ENCODE measurements around the gene MARCHF3.

MARCHF3 gene

DNA sequence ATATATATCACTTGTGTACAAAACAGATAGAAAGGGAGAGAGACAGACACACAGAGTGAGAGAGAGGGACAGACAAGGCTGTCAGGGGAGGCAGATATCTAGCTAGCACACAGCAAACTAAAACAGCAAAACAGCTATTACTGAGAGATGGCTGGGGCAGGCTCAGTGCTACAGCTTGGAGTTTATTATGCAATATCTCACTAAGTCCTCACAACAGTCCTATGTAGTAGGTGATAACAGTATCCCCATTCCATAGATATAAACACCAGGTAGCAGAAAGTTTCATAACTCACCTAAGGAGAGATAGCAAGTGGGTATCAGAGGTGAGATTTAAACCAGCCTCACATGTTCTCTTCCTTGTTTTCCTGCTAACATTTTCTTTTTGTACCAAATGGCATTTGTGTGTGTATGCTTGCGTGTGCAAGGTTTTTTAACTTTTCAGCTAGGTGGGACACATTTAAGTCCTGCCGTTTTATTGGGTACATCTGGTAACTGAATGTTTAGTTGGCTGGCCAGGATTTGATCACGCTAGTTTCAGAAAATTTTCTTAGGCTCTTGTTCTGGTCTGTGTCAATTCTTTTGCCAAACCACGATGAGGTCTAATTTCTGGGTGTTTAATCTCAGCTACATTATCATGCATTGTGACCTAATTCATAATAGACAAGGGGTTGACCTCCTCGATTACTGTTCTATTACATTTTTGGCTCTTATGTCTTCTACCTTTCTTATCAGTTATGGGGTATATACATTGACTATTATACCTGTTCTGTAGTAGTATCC is 148.3 kb downstream of the MARCHF3 start:
- H3K79me2 ChIP-seq (ENCODE audit: insufficient read depth, low read length), result no peaks in the 10 kb centered on the region
- no peaks in the 10 kb centered on the region for H3K27me3 ChIP-seq (ENCODE audit: insufficient read depth, low read length, poor library complexity, severe bottlenecking)
- H2AFZ ChIP-seq (ENCODE audit: low read length), result no peak overlapping the region
- H3K4me2 ChIP-seq (ENCODE audit: low read depth, low read length, poor library complexity, severe bottlenecking), result no peak overlapping the region
- H3F3A ChIP-seq (ENCODE audit: low read depth), result no peaks in the 10 kb centered on the region
- H3K9me2 ChIP-seq (replicated peaks; ENCODE audit: low read depth, low read length), result no peaks in the 10 kb centered on the region
- no peaks in the 10 kb centered on the region for H4K20me1 ChIP-seq (ENCODE audit: insufficient read depth, low read length, poor library complexity, severe bottlenecking)
- H3K4me1 ChIP-seq (ENCODE audit: insufficient read depth, low read length, poor library complexity, severe bottlenecking), result no peaks in the 10 kb centered on the region
- H3K9ac ChIP-seq (ENCODE audit: low read depth, low read length, poor library complexity, severe bottlenecking), result no peak overlapping the region
- no peak overlapping the region for H3K4me3 ChIP-seq (ENCODE audit: low read length, poor library complexity, severe bottlenecking)
- no peaks in the 10 kb centered on the region for H3K36me3 ChIP-seq (ENCODE audit: insufficient read depth, low read length)
- H3K9me3 ChIP-seq (ENCODE audit: insufficient read depth, low read depth, low read length), result no peaks in the 10 kb centered on the region
- no peak for TF ChIP-seq EZH2phosphoT487 (IDR thresholded peaks at IDR 0.05; ENCODE audit: borderline replicate concordance)
- TF ChIP-seq, protein P1, sequence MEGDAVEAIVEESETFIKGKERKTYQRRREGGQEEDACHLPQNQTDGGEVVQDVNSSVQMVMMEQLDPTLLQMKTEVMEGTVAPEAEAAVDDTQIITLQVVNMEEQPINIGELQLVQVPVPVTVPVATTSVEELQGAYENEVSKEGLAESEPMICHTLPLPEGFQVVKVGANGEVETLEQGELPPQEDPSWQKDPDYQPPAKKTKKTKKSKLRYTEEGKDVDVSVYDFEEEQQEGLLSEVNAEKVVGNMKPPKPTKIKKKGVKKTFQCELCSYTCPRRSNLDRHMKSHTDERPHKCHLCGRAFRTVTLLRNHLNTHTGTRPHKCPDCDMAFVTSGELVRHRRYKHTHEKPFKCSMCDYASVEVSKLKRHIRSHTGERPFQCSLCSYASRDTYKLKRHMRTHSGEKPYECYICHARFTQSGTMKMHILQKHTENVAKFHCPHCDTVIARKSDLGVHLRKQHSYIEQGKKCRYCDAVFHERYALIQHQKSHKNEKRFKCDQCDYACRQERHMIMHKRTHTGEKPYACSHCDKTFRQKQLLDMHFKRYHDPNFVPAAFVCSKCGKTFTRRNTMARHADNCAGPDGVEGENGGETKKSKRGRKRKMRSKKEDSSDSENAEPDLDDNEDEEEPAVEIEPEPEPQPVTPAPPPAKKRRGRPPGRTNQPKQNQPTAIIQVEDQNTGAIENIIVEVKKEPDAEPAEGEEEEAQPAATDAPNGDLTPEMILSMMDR (conservative IDR thresholded peaks at IDR 0.05; ENCODE audit: low read length), result no peak

DNA sequence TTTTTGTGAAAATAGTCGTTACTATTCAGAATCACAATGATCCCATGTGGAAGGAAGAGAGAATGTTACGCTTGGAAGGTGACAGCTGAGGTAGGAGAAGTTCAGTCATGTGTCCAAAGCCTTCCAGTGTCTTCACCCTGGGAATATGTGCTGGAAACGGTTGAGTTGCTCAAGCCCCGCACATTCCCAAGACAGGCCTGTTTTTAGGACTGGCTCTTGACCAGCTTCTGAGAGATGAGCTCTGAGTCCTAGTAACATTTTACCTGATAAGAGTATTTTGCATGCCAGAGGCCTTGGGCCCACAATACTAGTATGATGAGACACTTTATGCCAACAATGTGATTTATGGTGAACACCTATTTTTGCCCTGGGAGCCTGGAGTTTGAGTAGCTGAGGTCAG is 151.7 kb downstream of the MARCHF3 start:
- Histone ChIP-seq H4K20me1 (ENCODE audit: insufficient read depth, low read length, poor library complexity, severe bottlenecking) (no peaks in the 10 kb centered on the region), H3K79me2 (ENCODE audit: insufficient read depth, low read length) (no peaks in the 10 kb centered on the region), H3K27me3 (ENCODE audit: insufficient read depth, low read length, poor library complexity, severe bottlenecking) (no peaks in the 10 kb centered on the region), H3K9me3 (ENCODE audit: insufficient read depth, low read depth, low read length) (no peaks in the 10 kb centered on the region), H3K9ac (ENCODE audit: low read depth, low read length, poor library complexity, severe bottlenecking) (no peak overlapping the region), H2AFZ (ENCODE audit: low read length) (no peak overlapping the region), H3K9me2 (replicated peaks; ENCODE audit: low read depth, low read length) (no peaks in the 10 kb centered on the region), H3K4me3 (ENCODE audit: low read length, poor library complexity, severe bottlenecking) (no peak overlapping the region), H3K36me3 (ENCODE audit: insufficient read depth, low read length) (no peaks in the 10 kb centered on the region), H3K4me2 (ENCODE audit: low read depth, low read length, poor library complexity, severe bottlenecking) (no peak overlapping the region), H3K4me1 (ENCODE audit: insufficient read depth, low read length, poor library complexity, severe bottlenecking) (no peaks in the 10 kb centered on the region), H3F3A (ENCODE audit: low read depth) (no peaks in the 10 kb centered on the region)
- TF ChIP-seq, protein P1 (conservative IDR thresholded peaks at IDR 0.05; ENCODE audit: low read length), result no peak
- TF ChIP-seq EZH2phosphoT487 (IDR thresholded peaks at IDR 0.05; ENCODE audit: borderline replicate concordance), result no peak

DNA sequence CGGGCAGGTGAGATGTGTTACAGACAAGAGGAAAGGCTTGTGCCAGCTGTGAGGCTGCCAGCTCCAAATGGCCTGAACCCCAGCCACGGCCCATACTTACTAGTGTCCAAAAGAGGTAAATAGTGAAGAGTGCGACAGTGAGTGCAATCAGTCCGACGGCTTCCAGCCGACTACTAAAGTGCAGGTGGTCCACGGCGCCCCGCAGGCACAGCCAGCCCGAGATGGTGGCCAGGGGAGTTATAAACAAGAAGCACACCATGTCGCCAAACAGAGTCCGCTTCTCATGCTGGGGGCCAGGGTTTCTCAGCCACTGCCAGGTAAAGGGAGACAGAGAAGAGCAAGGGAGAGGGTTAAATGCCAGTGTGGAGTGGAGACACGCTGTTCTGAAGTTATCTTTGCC is 152.3 kb downstream of the MARCHF3 start:
- H3F3A ChIP-seq (ENCODE audit: low read depth), result no peaks in the 10 kb centered on the region
- H4K20me1 ChIP-seq (ENCODE audit: insufficient read depth, low read length, poor library complexity, severe bottlenecking), result no peaks in the 10 kb centered on the region
- H3K36me3 ChIP-seq (ENCODE audit: insufficient read depth, low read length), result no peaks in the 10 kb centered on the region
- no peak overlapping the region for H3K4me2 ChIP-seq (ENCODE audit: low read depth, low read length, poor library complexity, severe bottlenecking)
- TF ChIP-seq EZH2phosphoT487 (IDR thresholded peaks at IDR 0.05; ENCODE audit: borderline replicate concordance), result no peak
- TF ChIP-seq, protein P1 (conservative IDR thresholded peaks at IDR 0.05; ENCODE audit: low read length), result no peak
- no peaks in the 10 kb centered on the region for H3K27me3 ChIP-seq (ENCODE audit: insufficient read depth, low read length, poor library complexity, severe bottlenecking)
- H3K4me3 ChIP-seq (ENCODE audit: low read length, poor library complexity, severe bottlenecking), result no peak overlapping the region
- H3K9me2 ChIP-seq (replicated peaks; ENCODE audit: low read depth, low read length), result no peaks in the 10 kb centered on the region
- H3K79me2 ChIP-seq (ENCODE audit: insufficient read depth, low read length), result no peaks in the 10 kb centered on the region
- H3K9ac ChIP-seq (ENCODE audit: low read depth, low read length, poor library complexity, severe bottlenecking), result no peak overlapping the region
- H2AFZ ChIP-seq (ENCODE audit: low read length), result no peak overlapping the region
- H3K9me3 ChIP-seq (ENCODE audit: insufficient read depth, low read depth, low read length), result no peaks in the 10 kb centered on the region
- no peaks in the 10 kb centered on the region for H3K4me1 ChIP-seq (ENCODE audit: insufficient read depth, low read length, poor library complexity, severe bottlenecking)

Measured in Loucy (cell line).